Neural crest cell (in vitro differentiated cells): Measurements from ENCODE around the gene P2RX2. TPM values are rescaled to one million over a fixed set of nuclear protein-coding genes. Genes with fewer than 3 reads are reported as not detected.

Experiments
- DNase-seq: peaks from one replicate; pipeline ENCODE4 v3.0.0; 2021; ENCODE audit warnings: low read depth, mixed read lengths, low spot score
- H3K27ac Mint-ChIP-seq: one replicate; pipeline ENCODE4 v1.8.0; 2021; ENCODE audit warnings: mild to moderate bottlenecking, mixed read lengths; ENCODE audit not compliant: unreplicated experiment
- H3K27me3 Mint-ChIP-seq: 2 replicates; pipeline ENCODE4 v1.8.0; 2021; ENCODE audit warnings: low read depth, mild to moderate bottlenecking, mixed read lengths
- H3K36me3 Mint-ChIP-seq: 2 replicates; pipeline ENCODE4 v1.8.0; 2021; ENCODE audit warnings: low read depth, mild to moderate bottlenecking, mixed read lengths
- H3K4me1 Mint-ChIP-seq: 2 replicates; pipeline ENCODE4 v1.8.0; 2021; ENCODE audit warnings: mixed read lengths
- H3K4me3 Mint-ChIP-seq: one replicate; pipeline ENCODE4 v1.8.0; 2021; ENCODE audit warnings: mild to moderate bottlenecking, mixed read lengths
- H3K9me3 Mint-ChIP-seq: 2 replicates; pipeline ENCODE4 v1.8.0; 2021; ENCODE audit warnings: mixed read lengths
- CTCF ChIP-seq: fragments of 200-600 bp; sonication (generic); conservative IDR thresholded peaks from 2 replicates; pipeline ENCODE4 v1.5.0; 2021; ENCODE audit warnings: antibody characterized with exemption, mild to moderate bottlenecking
- total RNA-seq: library from RNA; stranded (reverse); gene quantifications from 2 replicates; pipeline ENCODE4 v1.2.1, GENCODE V29; 2021

P2RX2 gene
- total RNA-seq, 1 donor from 2014 or later, result not detected

- TF ChIP-seq CTCF, result peak; percentile 63
- Mint-ChIP-seq H3K27ac (peak overlapping the region; percentile 68), H3K4me1 (peaks cover 36% of the 10 kb centered on the region), H3K27me3 (peaks cover 35% of the 10 kb centered on the region), H3K36me3 (no peaks in the 10 kb centered on the region), H3K9me3 (no peaks in the 10 kb centered on the region), H3K4me3 (peak overlapping the region; percentile 74)
- DNase-seq, result peak; percentile 73
Measured at GRCh38 chr12:132600048-132601032, 18.2 kb upstream of the P2RX2 start.

GRCh38 chr12:132601171-132601883 lies 17.2 kb upstream of the P2RX2 start:
- Mint-ChIP-seq H3K9me3 (no peaks in the 10 kb centered on the region), H3K36me3 (no peaks in the 10 kb centered on the region), H3K4me1 (peaks cover 37% of the 10 kb centered on the region), H3K27ac (no peak overlapping the region), H3K27me3 (peaks cover 26% of the 10 kb centered on the region), H3K4me3 (peak overlapping the region; percentile 54)
- no peak for TF ChIP-seq CTCF
- no peak for DNase-seq

GRCh38 chr12:132602572-132603239 lies 15.9 kb upstream of the P2RX2 start:
- Mint-ChIP-seq H3K27me3 (peaks cover 21% of the 10 kb centered on the region), H3K4me1 (peaks cover 42% of the 10 kb centered on the region), H3K4me3 (peak overlapping the region; percentile 64), H3K9me3 (no peaks in the 10 kb centered on the region), H3K36me3 (no peaks in the 10 kb centered on the region), H3K27ac (peak overlapping the region; percentile 83)
- DNase-seq, result no peak
- TF ChIP-seq CTCF, result no peak

- Mint-ChIP-seq H3K4me3 (peak overlapping the region; percentile 64), H3K4me1 (peaks cover 48% of the 10 kb centered on the region), H3K27ac (peak overlapping the region; percentile 53), H3K27me3 (peaks cover 25% of the 10 kb centered on the region), H3K36me3 (no peaks in the 10 kb centered on the region), H3K9me3 (no peaks in the 10 kb centered on the region)
- DNase-seq, result no peak
- no peak for TF ChIP-seq CTCF
Measured at GRCh38 chr12:132603240-132604150, 15.1 kb upstream of the P2RX2 start.
